Breast epithelium (tissue), 4 donors: Measurements from ENCODE around the gene STEAP3. TPM values are rescaled to one million over a fixed set of nuclear protein-coding genes. Genes with fewer than 3 reads are reported as not detected.
A peak's percentile ranks its signal among the peaks of the same experiment; 100 is the strongest.

ENCODE experiments used
- DNase-seq, 2 donors: peaks; one replicate each; pipeline ENCODE4 v3.0.0-alpha.2; 2019; ENCODE audit warnings: low spot score in 2 of 2
- H3K27ac ChIP-seq, 2 donors: fragments of 200-600 bp; sonication (generic) in 1 of 2; one replicate each; pipeline ENCODE4 v1.5.1; 2016 to 2019; ENCODE audit warnings: mild to moderate bottlenecking in 1 of 2
- H3K27me3 ChIP-seq, 2 donors: fragments of 200-600 bp; sonication (generic) in 1 of 2; one replicate each; pipeline versions ENCODE4 v1.5.1 to v1.6.0; 2017 to 2019; ENCODE audit warnings: control low read depth in 1 of 2, mild to moderate bottlenecking in 1 of 2
- H3K36me3 ChIP-seq: fragments of 200-600 bp; one replicate; pipeline ENCODE4 v1.5.1; 2019
- H3K4me1 ChIP-seq, 2 donors: fragments of 200-600 bp; sonication (generic); one replicate each; pipeline ENCODE4 v1.5.1; 2016 to 2019; ENCODE audit warnings: control low read depth in 1 of 2
- H3K4me3 ChIP-seq, 3 donors: fragments of 200-600 bp; sonication (generic); 1 replicate in 2 of 3; 2 replicates in 1 of 3; pipeline ENCODE4 v1.5.1; 2016 to 2019; ENCODE audit warnings: mild to moderate bottlenecking in 3 of 3, moderate library complexity in 2 of 3
- H3K9me3 ChIP-seq, 2 donors: fragments of 200-600 bp; sonication (generic) in 1 of 2; one replicate each; pipeline ENCODE4 v1.5.1; 2016 to 2019; ENCODE audit warnings: control low read depth in 1 of 2
- POLR2A ChIP-seq: fragments of 450-650 bp; IDR thresholded peaks from one replicate; pipeline ENCODE4 v1.6.1; 2016; ENCODE audit warnings: antibody characterized with exemption, mild to moderate bottlenecking, moderate library complexity
- POLR2AphosphoS5 ChIP-seq, 3 donors: sonication (generic); formaldehyde crosslinking; IDR thresholded peaks; one replicate each; pipeline ENCODE4 v1.6.1; 2017; ENCODE audit warnings: antibody characterized with exemption in 3 of 3
- intact Hi-C: fragments of 100-400 bp; cut with DNase I; formaldehyde crosslinking; loops from one replicate; pipeline ENCODE4 v1.15.1; 2023; ENCODE audit warnings: low total_unique reads
- total RNA-seq, 3 donors: library from RNA; depleted of rRNA; stranded (reverse); fragments of >200 nt; gene quantifications; one replicate each; pipeline ENCODE4 v1.1.0, GENCODE V29; 2016
- TF ChIP-seq, protein P1 (sequence below), 3 donors: fragments of 450-650 bp; IDR thresholded peaks; one replicate each; pipeline ENCODE4 v1.5.1; 2016 to 2017; ENCODE audit warnings: antibody characterized with exemption in 3 of 3, mild to moderate bottlenecking in 3 of 3, moderate library complexity in 3 of 3

STEAP3 gene
- total RNA-seq, 3 donors from 2014 or later, result 11.2 to 52.2 (median 49.8) TPM

DNA sequence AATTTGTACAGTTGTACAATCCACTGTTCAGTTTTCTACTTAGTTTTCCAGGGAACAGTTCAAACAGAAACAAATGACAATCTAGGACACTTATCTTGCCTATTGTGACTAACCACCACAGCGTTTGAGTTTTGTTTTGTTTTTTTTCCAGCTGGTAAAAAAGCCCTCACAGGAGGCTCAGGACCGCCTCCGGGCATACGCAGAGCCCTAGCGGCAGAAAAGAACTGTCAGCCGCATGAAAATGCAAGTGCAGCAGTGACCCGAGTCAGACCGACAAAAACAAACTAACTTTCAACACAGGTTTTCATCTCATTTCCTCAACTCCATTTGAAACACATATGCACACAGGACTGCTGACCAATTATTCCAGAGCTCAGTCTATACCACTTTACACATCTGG is 68.6 kb downstream of the STEAP3 start:
- Histone ChIP-seq H3K4me1 (no peaks in the 10 kb centered on the region), H3K4me3 (no peak overlapping the region), H3K36me3 (no peaks in the 10 kb centered on the region), H3K27ac (peak overlapping the region; percentile 5 to 44), H3K27me3 (no peaks in the 10 kb centered on the region), H3K9me3 (no peaks in the 10 kb centered on the region)
- no peak for DNase-seq
- intact Hi-C loops, result no loop called here
- TF ChIP-seq, protein P1, sequence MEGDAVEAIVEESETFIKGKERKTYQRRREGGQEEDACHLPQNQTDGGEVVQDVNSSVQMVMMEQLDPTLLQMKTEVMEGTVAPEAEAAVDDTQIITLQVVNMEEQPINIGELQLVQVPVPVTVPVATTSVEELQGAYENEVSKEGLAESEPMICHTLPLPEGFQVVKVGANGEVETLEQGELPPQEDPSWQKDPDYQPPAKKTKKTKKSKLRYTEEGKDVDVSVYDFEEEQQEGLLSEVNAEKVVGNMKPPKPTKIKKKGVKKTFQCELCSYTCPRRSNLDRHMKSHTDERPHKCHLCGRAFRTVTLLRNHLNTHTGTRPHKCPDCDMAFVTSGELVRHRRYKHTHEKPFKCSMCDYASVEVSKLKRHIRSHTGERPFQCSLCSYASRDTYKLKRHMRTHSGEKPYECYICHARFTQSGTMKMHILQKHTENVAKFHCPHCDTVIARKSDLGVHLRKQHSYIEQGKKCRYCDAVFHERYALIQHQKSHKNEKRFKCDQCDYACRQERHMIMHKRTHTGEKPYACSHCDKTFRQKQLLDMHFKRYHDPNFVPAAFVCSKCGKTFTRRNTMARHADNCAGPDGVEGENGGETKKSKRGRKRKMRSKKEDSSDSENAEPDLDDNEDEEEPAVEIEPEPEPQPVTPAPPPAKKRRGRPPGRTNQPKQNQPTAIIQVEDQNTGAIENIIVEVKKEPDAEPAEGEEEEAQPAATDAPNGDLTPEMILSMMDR (IDR thresholded peaks at IDR 0.05), result no peak
- TF ChIP-seq POLR2A (no peak), POLR2AphosphoS5 (IDR thresholded peaks at IDR 0.05) (no peak)

GRCh38 chr2:119293254-119293653 is 69.6 kb downstream of the STEAP3 start:
- H3K36me3 ChIP-seq, result no peaks in the 10 kb centered on the region
- H3K27me3 ChIP-seq, result no peaks in the 10 kb centered on the region
- TF ChIP-seq POLR2AphosphoS5 (IDR thresholded peaks at IDR 0.05), result no peak
- TF ChIP-seq POLR2A, result no peak
- TF ChIP-seq, protein P1 (IDR thresholded peaks at IDR 0.05), result no peak
- no peaks in the 10 kb centered on the region for H3K9me3 ChIP-seq
- intact Hi-C loops, result no loop called here
- no peaks in the 10 kb centered on the region for H3K4me1 ChIP-seq
- DNase-seq, result no peak
- H3K27ac ChIP-seq, result no peak overlapping the region
- no peak overlapping the region for H3K4me3 ChIP-seq

GRCh38 chr2:119293900-119294299 is 70.3 kb downstream of the STEAP3 start:
- intact Hi-C loops, result no loop called here
- H3K4me1 ChIP-seq, result no peaks in the 10 kb centered on the region
- H3K36me3 ChIP-seq, result no peaks in the 10 kb centered on the region
- no peak overlapping the region for H3K27ac ChIP-seq
- no peaks in the 10 kb centered on the region for H3K27me3 ChIP-seq
- no peak overlapping the region for H3K4me3 ChIP-seq
- H3K9me3 ChIP-seq, result no peaks in the 10 kb centered on the region
- DNase-seq, result no peak
- TF ChIP-seq, protein P1 (IDR thresholded peaks at IDR 0.05), result no peak
- TF ChIP-seq POLR2A (no peak), POLR2AphosphoS5 (IDR thresholded peaks at IDR 0.05) (no peak)

- Histone ChIP-seq H3K9me3 (no peaks in the 10 kb centered on the region), H3K36me3 (no peaks in the 10 kb centered on the region), H3K4me3 (no peak overlapping the region), H3K4me1 (no peaks in the 10 kb centered on the region), H3K27me3 (no peaks in the 10 kb centered on the region), H3K27ac (no peak overlapping the region)
- no peak for TF ChIP-seq POLR2AphosphoS5 (IDR thresholded peaks at IDR 0.05)
- no peak for TF ChIP-seq POLR2A
- TF ChIP-seq, protein P1 (IDR thresholded peaks at IDR 0.05), result no peak
- DNase-seq, result no peak
- intact Hi-C loops, result no loop called here
Measured at GRCh38 chr2:119294671-119295070, 71.0 kb downstream of the STEAP3 start.

GRCh38 chr2:119295688-119296375 is 72.2 kb downstream of the STEAP3 start:
- intact Hi-C loops, result no loop called here
- no peaks in the 10 kb centered on the region for H3K36me3 ChIP-seq
- TF ChIP-seq POLR2A (no peak), POLR2AphosphoS5 (IDR thresholded peaks at IDR 0.05) (no peak)
- TF ChIP-seq, protein P1 (IDR thresholded peaks at IDR 0.05), result no peak
- H3K9me3 ChIP-seq, result no peaks in the 10 kb centered on the region
- no peaks in the 10 kb centered on the region for H3K27me3 ChIP-seq
- no peak for DNase-seq
- no peaks in the 10 kb centered on the region for H3K4me1 ChIP-seq
- no peak overlapping the region for H3K4me3 ChIP-seq
- no peak overlapping the region for H3K27ac ChIP-seq
